GM12878 (cell line): ENCODE data around the gene PRRC2A. TPM values are rescaled to one million over a fixed set of nuclear protein-coding genes. Genes with fewer than 3 reads are reported as not detected.

Source experiments
- ATAC-seq: fragments of 200-7000 bp; cut with Tn5 transposase; 3 replicates; pipeline ENCODE4 v1.9.1; 2020; ENCODE audit warnings: mild to moderate bottlenecking, moderate library complexity
- BruUV-seq: library from RNA; stranded (reverse); fragments of 400-500 nt; replicated peaks from 2 replicates; lab custom pipeline; 2021; lab: Mats Ljungman, UMichigan
- CTCF ChIA-PET: fragments of 300-600 bp; sonication (Branson Sonifier 250); formaldehyde crosslinking; extraction: SDS; loops from one replicate; lab custom pipeline; 2021; ENCODE audit warnings: inconsistent platforms; lab: Yijun Ruan, JAX
- POLR2A ChIA-PET: fragments of 350-600 bp; formaldehyde crosslinking; extraction: SDS; loops from one replicate; lab custom pipeline; 2021; ENCODE audit warnings: inconsistent platforms; lab: Charles Lee
- RAD21 ChIA-PET: fragments of 300-600 bp; sonication (Branson Sonifier 250); formaldehyde crosslinking; loops from one replicate; lab custom pipeline; 2023; ENCODE audit warnings: antibody characterized with exemption; ENCODE audit not compliant: unreplicated experiment; lab: Charles Lee
- SMC1A ChIA-PET: fragments of 300-600 bp; sonication (Branson Sonifier 250); formaldehyde crosslinking; loops from one replicate; lab custom pipeline; 2023; ENCODE audit not compliant: unreplicated experiment, uncharacterized antibody; lab: Charles Lee
- DNase-seq: peaks from one replicate; pipeline ENCODE4 v3.0.0-alpha.2; 2011; ENCODE audit warnings: low read depth, low spot score
- FAIRE-seq: peaks from 3 replicates; lab custom pipeline; 2011; peaks lifted over from hg19 to GRCh38; lab: Jason Lieb, UNC
- H2AFZ ChIP-seq: 2 replicates; pipeline ENCODE4 v1.6.0; 2011; ENCODE audit warnings: low read depth, low read length, control low read depth; ENCODE audit not compliant: control insufficient read depth
- H3K27ac ChIP-seq: 2 replicates; pipeline ENCODE4 v1.5.1; 2011; ENCODE audit warnings: control low read depth; ENCODE audit not compliant: control insufficient read depth, insufficient read depth
- H3K27me3 ChIP-seq, 2 experiments: replicated peaks in 1 of 2; 2 replicates each; pipeline versions ENCODE4 v1.6.0 to v1.6.1; 2011; ENCODE audit warnings: low read length in 1 of 2; ENCODE audit not compliant: control insufficient read depth in 2 of 2, insufficient read depth in 2 of 2
- H3K36me3 ChIP-seq, 2 experiments: 2 replicates each; pipeline ENCODE4 v1.5.1; 2011; ENCODE audit warnings: low read length in 1 of 2; ENCODE audit not compliant: control insufficient read depth in 2 of 2, insufficient read depth in 2 of 2
- H3K4me1 ChIP-seq: 2 replicates; pipeline ENCODE4 v1.6.1; 2011; ENCODE audit warnings: mild to moderate bottlenecking, low read length, moderate library complexity, mixed read lengths; ENCODE audit not compliant: control insufficient read depth, insufficient read depth
- H3K4me2 ChIP-seq: 2 replicates; pipeline ENCODE4 v1.6.0; 2011; ENCODE audit warnings: control low read depth; ENCODE audit not compliant: control insufficient read depth, insufficient read depth
- H3K4me3 ChIP-seq: fragments of 200-600 bp; sonication (generic); 2 replicates; pipeline ENCODE4 v1.5.1; 2016
- H3K79me2 ChIP-seq: 2 replicates; pipeline ENCODE4 v1.6.0; 2011; ENCODE audit warnings: low read length; ENCODE audit not compliant: control insufficient read depth, insufficient read depth
- H3K9ac ChIP-seq: 2 replicates; pipeline ENCODE4 v1.8.0; 2011; ENCODE audit warnings: low read length, control low read depth, mixed read lengths; ENCODE audit not compliant: control insufficient read depth, insufficient read depth
- H3K9me3 ChIP-seq: replicated peaks from 3 replicates; pipeline ENCODE4 v1.5.1; 2011; ENCODE audit warnings: mild to moderate bottlenecking, low read length; ENCODE audit not compliant: control insufficient read depth, insufficient read depth
- H4K20me1 ChIP-seq: 2 replicates; pipeline ENCODE4 v1.6.0; 2011; ENCODE audit not compliant: control insufficient read depth, insufficient read depth
- ATF7 ChIP-seq: fragments of 450-650 bp; IDR thresholded peaks from 2 replicates; pipeline ENCODE4 v1.6.1; 2016; ENCODE audit warnings: low read depth, mild to moderate bottlenecking
- CEBPZ ChIP-seq: fragments of 150-350 bp; IDR thresholded peaks from 2 replicates; pipeline ENCODE4 v1.6.1; 2016; ENCODE audit warnings: low read depth, low read length
- KAT2A ChIP-seq: conservative IDR thresholded peaks from 2 replicates; pipeline ENCODE4 v1.6.1; 2011; ENCODE audit warnings: low read depth, low read length; ENCODE audit not compliant: control insufficient read depth
- MTA3 ChIP-seq: IDR thresholded peaks from 2 replicates; pipeline ENCODE4 v1.6.1; 2012; ENCODE audit warnings: low read length, inconsistent platforms, borderline replicate concordance
- PBX3 ChIP-seq: IDR thresholded peaks from 2 replicates; pipeline ENCODE4 v1.6.1; 2011; ENCODE audit warnings: mild to moderate bottlenecking, low read depth, low read length, moderate library complexity; ENCODE audit not compliant: insufficient replicate concordance
- SKIL ChIP-seq: fragments of 450-650 bp; IDR thresholded peaks from 2 replicates; pipeline ENCODE4 v1.6.1; 2017; ENCODE audit warnings: mild to moderate bottlenecking, low read depth, inconsistent platforms; ENCODE audit not compliant: poor library complexity, severe bottlenecking
- YBX1 ChIP-seq: fragments of 450-650 bp; IDR thresholded peaks from 2 replicates; pipeline ENCODE4 v1.6.1; 2016; ENCODE audit warnings: antibody characterized with exemption
- ZBED1 ChIP-seq: IDR thresholded peaks from 2 replicates; pipeline ENCODE4 v1.6.1; 2016; ENCODE audit warnings: borderline replicate concordance
- WGBS: methylation state at CpG from one replicate; pipeline ENCODE4 v1.1.6; 2016; ENCODE audit warnings: low lambda C conversion rate; ENCODE audit not compliant: insufficient replicate concordance, insufficient coverage; ENCODE audit errors: missing lambda C conversion rate; 5-methylcytosine and 5-hydroxymethylcytosine counted together
- in situ Hi-C: fragments of 300-500 bp; cut with MboI; formaldehyde crosslinking; loops from 9 replicates; pipeline ENCODE4 v1.14.3; 2018; ENCODE audit warnings: mixed read lengths
- intact Hi-C: fragments of 100-400 bp; cut with micrococcal nuclease; formaldehyde crosslinking; loops from one replicate; pipeline ENCODE4 v1.14.2; 2022; ENCODE audit not compliant: unreplicated experiment
- polyA plus RNA-seq, 11 experiments: library from polyadenylated mRNA; depleted of rRNA in 4 of 11; unstranded in 6 of 11; stranded (reverse) in 5 of 11; fragments of >200 nt; fragmentation: Nextera tagmentation in 4 of 11; fragmentation: Illumina TruSeq in 1 of 11; extraction: Ambion mirVana in 4 of 11; extraction: Trizol in 1 of 11; gene quantifications; 1 replicate in 1 of 11; 2 replicates in 10 of 11; pipeline versions ENCODE4 v1.2.1 to v1.2.3, GENCODE V29; 2011 to 2016; ENCODE audit warnings: inconsistent platforms in 2 of 11, missing spikeins in 2 of 11, low read depth in 1 of 11
- total RNA-seq, 4 experiments: library from RNA; depleted of rRNA in 3 of 4; stranded (reverse); fragments of >200 nt in 3 of 4; fragmentation: Illumina TruSeq in 1 of 4; extraction: Trizol in 1 of 4; gene quantifications; 2 replicates each; pipeline versions ENCODE4 v1.2.1 to v1.2.3, GENCODE V29; 2013 to 2021

The PRRC2A gene
- total and polyA plus RNA-seq, 10 of the 15 experiments (the other 5 are each of a cell fraction or from before 2014, with no cell fraction given) = 0.40 to 244 (median 61.3) TPM

GRCh38 chr6:31630177-31630934 lies 9.8 kb downstream of the PRRC2A start:
- in situ Hi-C loops = no loop called here
- no peaks in the 10 kb centered on the region for H3K27me3 ChIP-seq

More at GRCh38 chr6:31630177-31630934, 9.8 kb downstream of the PRRC2A start:
- ChIA-PET SMC1A (no interaction called here), CTCF (no interaction called here), RAD21 (interaction anchor here (0.6 kb wide), 1 partner anchor 199 kb away, joined by 3 read pairs; no protein-coding TSS in a partner anchor), POLR2A (no interaction called here)
- H4K20me1 ChIP-seq = no peaks in the 10 kb centered on the region
- 96% methylated on average over 25 of the region's 25 CpGs for WGBS
- no peak overlapping the region for H3K4me2 ChIP-seq
- no peaks in the 10 kb centered on the region; the same call in none of the 2 replicates for H3K79me2 ChIP-seq
- no TSS peak for BruUV-seq
- no peak overlapping the region for H2AFZ ChIP-seq
- TF ChIP-seq ATF7 (no peak), YBX1 (no peak), KAT2A (no peak), PBX3 (no peak), MTA3 (no peak), CEBPZ (no peak), ZBED1 (no peak), SKIL (no peak)
- intact Hi-C loops = no loop called here
- peaks cover 49 to 68% of the 10 kb centered on the region in 2 experiments for H3K36me3 ChIP-seq
- no peaks in the 10 kb centered on the region for H3K4me1 ChIP-seq
- ATAC-seq (no peak), DNase-seq (no peak), FAIRE-seq (no peak)
- H3K27ac ChIP-seq = no peak overlapping the region
- no peak overlapping the region for H3K9ac ChIP-seq
- H3K9me3 ChIP-seq = no peaks in the 10 kb centered on the region
- no peak overlapping the region for H3K4me3 ChIP-seq
